ENCODE results near the gene MYL7. TPM values are rescaled to one million over a fixed set of nuclear protein-coding genes. Genes with fewer than 3 reads are reported as not detected.

MYL7 gene
- total RNA-seq, 6 experiments from 2014 or later: 0.30 to 0.64 (median 0.49) TPM; not detected in 2

- Mint-ChIP-seq H3K4me3 (no peak overlapping the region), H3K27ac (no peak overlapping the region), H3K27me3 (ENCODE audit: insufficient read depth) (peaks cover 6% of the 10 kb centered on the region; the same call in 1 of the 2 replicates), H3K36me3 (ENCODE audit: low read depth) (peaks cover 9% of the 10 kb centered on the region), H3K4me1 (ENCODE audit: low read depth) (peaks cover 17% of the 10 kb centered on the region), H3K9me3 (no peaks in the 10 kb centered on the region)
- DNase-seq: no peak
- TF ChIP-seq CTCF (IDR thresholded peaks at IDR 0.05): peak; percentile 43
Measured at GRCh38 chr7:44108768-44109750, 32.1 kb downstream of the MYL7 start.

- Mint-ChIP-seq H3K27me3 (ENCODE audit: insufficient read depth) (peaks cover 6% of the 10 kb centered on the region), H3K4me1 (ENCODE audit: low read depth) (peaks cover 22% of the 10 kb centered on the region), H3K36me3 (ENCODE audit: low read depth) (peaks cover 5% of the 10 kb centered on the region), H3K9me3 (no peaks in the 10 kb centered on the region), H3K27ac (no peak overlapping the region; the same call in 1 of the 2 replicates), H3K4me3 (no peak overlapping the region)
- DNase-seq: no peak
- no peak for TF ChIP-seq CTCF (IDR thresholded peaks at IDR 0.05)
Measured at GRCh38 chr7:44107961-44108767, 33.0 kb downstream of the MYL7 start.

- Mint-ChIP-seq H3K4me3 (no peak overlapping the region), H3K4me1 (ENCODE audit: low read depth) (peaks cover 30% of the 10 kb centered on the region), H3K36me3 (ENCODE audit: low read depth) (peaks cover 2% of the 10 kb centered on the region; the same call in 1 of the 2 replicates), H3K27ac (0 out of 2 replicates have a peak overlapping the region, but pooled peaks have one; percentile 11), H3K9me3 (no peaks in the 10 kb centered on the region), H3K27me3 (ENCODE audit: insufficient read depth) (peaks cover 3% of the 10 kb centered on the region; the same call in 1 of the 2 replicates)
- TF ChIP-seq CTCF (IDR thresholded peaks at IDR 0.05): no peak
- DNase-seq: no peak
Measured at GRCh38 chr7:44107116-44107960, 33.8 kb downstream of the MYL7 start.

- Mint-ChIP-seq H3K4me3 (peak overlapping the region; percentile 88), H3K27me3 (ENCODE audit: insufficient read depth) (no peaks in the 10 kb centered on the region; the same call in 1 of the 2 replicates), H3K36me3 (ENCODE audit: low read depth) (no peaks in the 10 kb centered on the region), H3K9me3 (no peaks in the 10 kb centered on the region), H3K4me1 (ENCODE audit: low read depth) (peaks cover 35% of the 10 kb centered on the region), H3K27ac (peak overlapping the region; percentile 91)
- DNase-seq: no peak
- no peak for TF ChIP-seq CTCF (IDR thresholded peaks at IDR 0.05)
Measured at GRCh38 chr7:44106311-44107065, 34.6 kb downstream of the MYL7 start.

All from HFFc6 (cell line).